ENCODE data around the gene WDR37. TPM values are rescaled to one million over a fixed set of nuclear protein-coding genes. Genes with fewer than 3 reads are reported as not detected.
A peak's percentile ranks its signal among the peaks of the same experiment; 100 is the strongest.

WDR37 gene
- total and polyA plus RNA-seq, 9 of the 15 experiments (the other 6 are each of a cell fraction or from before 2014, with no cell fraction given), result 2.3 to 11.6 (median 6.7) TPM

GRCh38 chr10:1110674-1111119, 54.5 kb downstream of the WDR37 start:
- H3K9me1 ChIP-seq (ENCODE audit: control insufficient read depth, insufficient read depth, low read length), result no peaks in the 10 kb centered on the region
- ChIA-PET POLR2A (interaction anchor here (1.1 kb wide), 1 partner anchor 8 kb away, joined by 7 read pairs; no protein-coding TSS in a partner anchor), CTCF (ENCODE audit: low intra/inter-chr PET ratio) (no interaction called here)
- H4K20me1 ChIP-seq (replicated peaks; ENCODE audit: control insufficient read depth, insufficient read depth, low read length), result 0 out of 2 replicates have a peak, but pooled peaks cover 3% of the 10 kb centered on the region
- H3K4me1 ChIP-seq (replicated peaks in 1 of 2; ENCODE audit: control insufficient read depth in 2 of 2, insufficient read depth in 2 of 2, low read length in 2 of 2), result peaks cover 4 to 6% of the 10 kb centered on the region in 2 experiments; a peak in 2 of 5 replicates
- TF ChIP-seq MYBL2 (IDR thresholded peaks at IDR 0.05; ENCODE audit: low read depth), result no peak
- no peak for TF ChIP-seq MYBL2 (CRISPR knock-in tag; IDR thresholded peaks at IDR 0.05; ENCODE audit: borderline replicate concordance)
- TF ChIP-seq SMARCC2 (IDR thresholded peaks at IDR 0.05; ENCODE audit: low read depth), result no peak
- TF ChIP-seq CREB1 (IDR thresholded peaks at IDR 0.05), result no peak
- no peak for TF ChIP-seq CREB1 (CRISPR knock-in tag; IDR thresholded peaks at IDR 0.05)
- no peak for TF ChIP-seq PTRF (tag; IDR thresholded peaks at IDR 0.05)
- TF ChIP-seq ZNF551 (CRISPR knock-in tag; IDR thresholded peaks at IDR 0.05), result no peak
- no peak for TF ChIP-seq SMARCB1 (IDR thresholded peaks at IDR 0.05; ENCODE audit: insufficient read length, low read depth)
- no peak for TF ChIP-seq SIN3B (IDR thresholded peaks at IDR 0.05; ENCODE audit: low read depth)
- no peak for TF ChIP-seq TFAM (CRISPR knock-in tag; conservative IDR thresholded peaks at IDR 0.05)
- H3K4me2 ChIP-seq (ENCODE audit: insufficient read depth, low read length), result no peak overlapping the region
- ATAC-seq (no peak), DNase-seq (ENCODE audit: extremely low read depth in 1 of 4, low spot score in 3 of 4) (no peak), FAIRE-seq (no peak)
- 94% methylated on average over 11 of the region's 12 CpGs for WGBS (ENCODE audit: insufficient coverage, low coverage, missing lambda C conversion rate)
- no peak overlapping the region for H3K4me3 ChIP-seq
- no peaks in the 10 kb centered on the region for H3K79me2 ChIP-seq (ENCODE audit: control insufficient read depth, insufficient read depth, low read length)
- intact Hi-C loops (cut with micrococcal nuclease) (loop anchor here (5.0 kb wide), 1 partner anchor 257 kb away; no protein-coding TSS in a partner anchor), in situ Hi-C loops (cut with MboI) (no loop called here)
- no peaks in the 10 kb centered on the region for H3K9me3 ChIP-seq (replicated peaks; ENCODE audit: control insufficient read depth, insufficient read depth, low read depth, low read length)
- no peaks in the 10 kb centered on the region for H3K27me3 ChIP-seq (ENCODE audit: control insufficient read depth in 2 of 2, insufficient read depth in 2 of 2, low read length in 2 of 2)
- H3K9ac ChIP-seq (ENCODE audit: insufficient read depth in 1 of 2, low read depth in 2 of 2, low read length in 2 of 2), result peak overlapping the region in 1 of 2 experiments; percentile 33; a peak in 1 of 4 replicates
- peaks cover 75% of the 10 kb centered on the region; the same call in 2 of the 3 replicates for H3K36me3 ChIP-seq (ENCODE audit: control insufficient read depth, insufficient read depth, low read length)
- H3K27ac ChIP-seq (ENCODE audit: extremely low read depth, low read depth, low read length), result no peak overlapping the region
- H2AFZ ChIP-seq (ENCODE audit: low read depth, low read length), result no peak overlapping the region
- no TSS peak for BruUV-seq (replicated peaks)

Data from K562 (cell line).